WTC11 (cell line): Measurements from ENCODE around the gene VSIR.

Experiments
- ARID4B ChIP-seq: sonication (generic); formaldehyde crosslinking; IDR thresholded peaks from 2 replicates; pipeline ENCODE4 v1.8.0; 2023; ENCODE audit warnings: missing genetic modification reagents, mild to moderate bottlenecking, borderline replicate concordance
- ATF2 ChIP-seq: sonication (generic); formaldehyde crosslinking; IDR thresholded peaks from 2 replicates; pipeline ENCODE4 v1.8.1; 2022; ENCODE audit warnings: low read depth, missing genetic modification reagents, borderline replicate concordance
- TF ChIP-seq, protein P1 (sequence below): fragments of 200-600 bp; IDR thresholded peaks from 2 replicates; pipeline ENCODE4 v1.8.0; 2022; ENCODE audit warnings: antibody characterized with exemption

GRCh38 chr10:71821909-71822763 lies 48.8 kb upstream of the VSIR start:
- TF ChIP-seq, protein P1, sequence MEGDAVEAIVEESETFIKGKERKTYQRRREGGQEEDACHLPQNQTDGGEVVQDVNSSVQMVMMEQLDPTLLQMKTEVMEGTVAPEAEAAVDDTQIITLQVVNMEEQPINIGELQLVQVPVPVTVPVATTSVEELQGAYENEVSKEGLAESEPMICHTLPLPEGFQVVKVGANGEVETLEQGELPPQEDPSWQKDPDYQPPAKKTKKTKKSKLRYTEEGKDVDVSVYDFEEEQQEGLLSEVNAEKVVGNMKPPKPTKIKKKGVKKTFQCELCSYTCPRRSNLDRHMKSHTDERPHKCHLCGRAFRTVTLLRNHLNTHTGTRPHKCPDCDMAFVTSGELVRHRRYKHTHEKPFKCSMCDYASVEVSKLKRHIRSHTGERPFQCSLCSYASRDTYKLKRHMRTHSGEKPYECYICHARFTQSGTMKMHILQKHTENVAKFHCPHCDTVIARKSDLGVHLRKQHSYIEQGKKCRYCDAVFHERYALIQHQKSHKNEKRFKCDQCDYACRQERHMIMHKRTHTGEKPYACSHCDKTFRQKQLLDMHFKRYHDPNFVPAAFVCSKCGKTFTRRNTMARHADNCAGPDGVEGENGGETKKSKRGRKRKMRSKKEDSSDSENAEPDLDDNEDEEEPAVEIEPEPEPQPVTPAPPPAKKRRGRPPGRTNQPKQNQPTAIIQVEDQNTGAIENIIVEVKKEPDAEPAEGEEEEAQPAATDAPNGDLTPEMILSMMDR = no peak
- TF ChIP-seq ATF2 (no peak), ARID4B (CRISPR knock-in tag) (no peak)
